HepG2 (cell line): ENCODE measurements around the gene ITGA2. TPM values are rescaled to one million over a fixed set of nuclear protein-coding genes. Genes with fewer than 3 reads are reported as not detected.

Experiments used
- GATA4 ChIP-seq: sonication (generic); IDR thresholded peaks from 2 replicates; pipeline ENCODE4 v1.6.1; 2016; ENCODE audit warnings: antibody characterized with exemption, low read depth, borderline replicate concordance
- HMG20A ChIP-seq: IDR thresholded peaks from 2 replicates; pipeline ENCODE4 v1.6.1; 2016; ENCODE audit warnings: borderline replicate concordance
- HNRNPLL ChIP-seq: fragments of 200-400 bp; formaldehyde crosslinking; IDR thresholded peaks from 2 replicates; pipeline ENCODE4 v1.6.1; 2017; ENCODE audit warnings: mild to moderate bottlenecking, low read depth, low read length; ENCODE audit not compliant: poor library complexity, severe bottlenecking
- KDM2A ChIP-seq: sonication (generic); formaldehyde crosslinking; IDR thresholded peaks from 2 replicates; pipeline ENCODE4 v1.4.0; 2020; ENCODE audit warnings: low read depth, missing genetic modification reagents, borderline replicate concordance
- NCOR1 ChIP-seq: fragments of 200-600 bp; sonication (generic); IDR thresholded peaks from 2 replicates; pipeline ENCODE4 v1.7.0; 2017; ENCODE audit warnings: antibody characterized with exemption, low read length, borderline replicate concordance
- RCOR2 ChIP-seq: IDR thresholded peaks from 2 replicates; pipeline ENCODE4 v1.6.1; 2016; ENCODE audit warnings: missing biosample characterization, missing genetic modification reagents
- SNAPC2 ChIP-seq: sonication (generic); formaldehyde crosslinking; IDR thresholded peaks from 2 replicates; pipeline ENCODE4 v1.8.1; 2022; ENCODE audit warnings: mild to moderate bottlenecking, missing genetic modification reagents
- ZFP36L1 ChIP-seq: sonication (generic); formaldehyde crosslinking; IDR thresholded peaks from 2 replicates; pipeline ENCODE4 v1.8.0; 2022; ENCODE audit warnings: mild to moderate bottlenecking, missing genetic modification reagents, moderate library complexity
- ZNF264 ChIP-seq: sonication (generic); formaldehyde crosslinking; IDR thresholded peaks from 2 replicates; pipeline ENCODE4 v1.4.0; 2020; ENCODE audit warnings: missing genetic modification reagents
- ZNF563 ChIP-seq: sonication (generic); formaldehyde crosslinking; IDR thresholded peaks from 2 replicates; pipeline ENCODE4 v1.8.0; 2022; ENCODE audit warnings: mild to moderate bottlenecking, moderate library complexity, missing genetic modification reagents
- ZNF746 ChIP-seq: sonication (generic); formaldehyde crosslinking; IDR thresholded peaks from 2 replicates; pipeline ENCODE4 v1.8.0; 2022; ENCODE audit warnings: mild to moderate bottlenecking, missing genetic modification reagents
- ZNF792 ChIP-seq: IDR thresholded peaks from 2 replicates; pipeline ENCODE4 v1.6.1; 2016
- polyA plus RNA-seq, 8 experiments: library from polyadenylated mRNA; depleted of rRNA in 3 of 8; stranded (reverse) in 7 of 8; unstranded in 1 of 8; fragments of >200 nt; fragmentation: Illumina TruSeq in 4 of 8; extraction: Trizol in 4 of 8; gene quantifications; 2 replicates each; pipeline versions ENCODE4 v1.2.1 to v1.2.3, GENCODE V29; 2011 to 2016; ENCODE audit warnings: low read depth in 4 of 8, missing spikeins in 1 of 8, mixed read lengths in 1 of 8; ENCODE audit not compliant: insufficient read depth in 1 of 8
- total RNA-seq, 5 experiments: library from RNA; depleted of rRNA; stranded (reverse); fragments of >200 nt; fragmentation: Illumina TruSeq; extraction: Trizol; gene quantifications; 2 replicates each; pipeline ENCODE4 v1.2.3, GENCODE V29; 2016; ENCODE audit warnings: low read depth in 1 of 5
- TF ChIP-seq, protein P1 (sequence below): sonication (generic); formaldehyde crosslinking; IDR thresholded peaks from 2 replicates; pipeline ENCODE4 v1.5.0; 2020; ENCODE audit warnings: mild to moderate bottlenecking, missing genetic modification reagents
- TF ChIP-seq, protein P2 (sequence below): sonication (generic); formaldehyde crosslinking; IDR thresholded peaks from 2 replicates; pipeline ENCODE4 v1.4.0; 2020; ENCODE audit warnings: missing genetic modification reagents
- TF ChIP-seq, protein P3 (sequence below): sonication (generic); formaldehyde crosslinking; IDR thresholded peaks from 2 replicates; pipeline ENCODE4 v1.9.0; 2021; ENCODE audit warnings: missing genetic modification reagents, borderline replicate concordance
- TF ChIP-seq, protein P4 (sequence below): sonication (generic); formaldehyde crosslinking; IDR thresholded peaks from 2 replicates; pipeline ENCODE4 v1.8.1; 2023; ENCODE audit warnings: mild to moderate bottlenecking, missing genetic modification reagents
- TF ChIP-seq, protein P5 (sequence below): sonication (generic); formaldehyde crosslinking; IDR thresholded peaks from 2 replicates; pipeline ENCODE4 v1.4.0; 2020; ENCODE audit warnings: missing genetic modification reagents
- TF ChIP-seq, protein P6 (sequence below): sonication (generic); formaldehyde crosslinking; IDR thresholded peaks from 2 replicates; pipeline ENCODE4 v1.5.0; 2020; ENCODE audit warnings: mild to moderate bottlenecking, missing genetic modification reagents, moderate library complexity
- TF ChIP-seq, protein P7 (sequence below): IDR thresholded peaks from 2 replicates; pipeline ENCODE4 v1.6.1; 2018; ENCODE audit warnings: missing genetic modification reagents, mild to moderate bottlenecking, missing compliant biosample characterization

The ITGA2 gene
- total and polyA plus RNA-seq, 2 of the 13 experiments (the other 11 are each of a cell fraction or from before 2014, with no cell fraction given): 15.8 to 58.3 TPM

DNA sequence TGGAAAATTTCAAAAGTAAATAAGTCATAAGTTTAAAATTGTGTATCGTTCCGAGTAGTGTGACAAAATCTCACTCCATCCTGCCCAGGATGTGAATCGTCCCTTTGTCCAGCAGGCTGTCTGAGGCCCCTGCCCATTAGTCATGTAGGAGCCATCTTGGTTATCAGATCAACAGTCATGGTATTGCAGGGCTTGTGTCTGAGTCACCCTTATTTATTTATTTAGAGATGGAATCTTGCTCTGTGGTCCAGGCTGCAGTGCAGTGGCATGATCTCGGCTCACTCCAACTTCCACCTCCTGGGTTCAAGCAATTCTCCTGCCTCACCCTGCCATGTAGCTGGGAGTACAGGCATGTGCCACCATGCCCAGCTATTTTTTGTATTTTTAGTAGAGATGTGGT is 30.2 kb downstream of the ITGA2 start (continued):
- TF ChIP-seq, protein P1, sequence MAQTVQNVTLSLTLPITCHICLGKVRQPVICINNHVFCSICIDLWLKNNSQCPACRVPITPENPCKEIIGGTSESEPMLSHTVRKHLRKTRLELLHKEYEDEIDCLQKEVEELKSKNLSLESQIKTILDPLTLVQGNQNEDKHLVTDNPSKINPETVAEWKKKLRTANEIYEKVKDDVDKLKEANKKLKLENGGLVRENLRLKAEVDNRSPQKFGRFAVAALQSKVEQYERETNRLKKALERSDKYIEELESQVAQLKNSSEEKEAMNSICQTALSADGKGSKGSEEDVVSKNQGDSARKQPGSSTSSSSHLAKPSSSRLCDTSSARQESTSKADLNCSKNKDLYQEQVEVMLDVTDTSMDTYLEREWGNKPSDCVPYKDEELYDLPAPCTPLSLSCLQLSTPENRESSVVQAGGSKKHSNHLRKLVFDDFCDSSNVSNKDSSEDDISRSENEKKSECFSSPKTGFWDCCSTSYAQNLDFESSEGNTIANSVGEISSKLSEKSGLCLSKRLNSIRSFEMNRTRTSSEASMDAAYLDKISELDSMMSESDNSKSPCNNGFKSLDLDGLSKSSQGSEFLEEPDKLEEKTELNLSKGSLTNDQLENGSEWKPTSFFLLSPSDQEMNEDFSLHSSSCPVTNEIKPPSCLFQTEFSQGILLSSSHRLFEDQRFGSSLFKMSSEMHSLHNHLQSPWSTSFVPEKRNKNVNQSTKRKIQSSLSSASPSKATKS (CRISPR knock-in tag): no peak
- peak; percentile 73; the same call in 1 of the 2 replicates for TF ChIP-seq RCOR2
- TF ChIP-seq, protein P2, sequence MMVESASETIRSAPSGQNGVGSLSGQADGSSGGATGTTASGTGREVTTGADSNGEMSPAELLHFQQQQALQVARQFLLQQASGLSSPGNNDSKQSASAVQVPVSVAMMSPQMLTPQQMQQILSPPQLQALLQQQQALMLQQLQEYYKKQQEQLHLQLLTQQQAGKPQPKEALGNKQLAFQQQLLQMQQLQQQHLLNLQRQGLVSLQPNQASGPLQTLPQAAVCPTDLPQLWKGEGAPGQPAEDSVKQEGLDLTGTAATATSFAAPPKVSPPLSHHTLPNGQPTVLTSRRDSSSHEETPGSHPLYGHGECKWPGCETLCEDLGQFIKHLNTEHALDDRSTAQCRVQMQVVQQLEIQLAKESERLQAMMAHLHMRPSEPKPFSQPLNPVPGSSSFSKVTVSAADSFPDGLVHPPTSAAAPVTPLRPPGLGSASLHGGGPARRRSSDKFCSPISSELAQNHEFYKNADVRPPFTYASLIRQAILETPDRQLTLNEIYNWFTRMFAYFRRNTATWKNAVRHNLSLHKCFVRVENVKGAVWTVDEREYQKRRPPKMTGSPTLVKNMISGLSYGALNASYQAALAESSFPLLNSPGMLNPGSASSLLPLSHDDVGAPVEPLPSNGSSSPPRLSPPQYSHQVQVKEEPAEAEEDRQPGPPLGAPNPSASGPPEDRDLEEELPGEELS (CRISPR knock-in tag): peak; percentile 32; the same call in 1 of the 2 replicates
- 0 out of 2 replicates have a peak, but pooled peaks have one; percentile 20 for TF ChIP-seq KDM2A (CRISPR knock-in tag)
- TF ChIP-seq HNRNPLL: no peak
- TF ChIP-seq ZNF264 (CRISPR knock-in tag): no peak
- TF ChIP-seq ZFP36L1: no peak
- no peak for TF ChIP-seq SNAPC2
- TF ChIP-seq, protein P3, sequence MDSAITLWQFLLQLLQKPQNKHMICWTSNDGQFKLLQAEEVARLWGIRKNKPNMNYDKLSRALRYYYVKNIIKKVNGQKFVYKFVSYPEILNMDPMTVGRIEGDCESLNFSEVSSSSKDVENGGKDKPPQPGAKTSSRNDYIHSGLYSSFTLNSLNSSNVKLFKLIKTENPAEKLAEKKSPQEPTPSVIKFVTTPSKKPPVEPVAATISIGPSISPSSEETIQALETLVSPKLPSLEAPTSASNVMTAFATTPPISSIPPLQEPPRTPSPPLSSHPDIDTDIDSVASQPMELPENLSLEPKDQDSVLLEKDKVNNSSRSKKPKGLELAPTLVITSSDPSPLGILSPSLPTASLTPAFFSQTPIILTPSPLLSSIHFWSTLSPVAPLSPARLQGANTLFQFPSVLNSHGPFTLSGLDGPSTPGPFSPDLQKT (CRISPR knock-in tag): no peak
- TF ChIP-seq GATA4: no peak
- TF ChIP-seq, protein P4, sequence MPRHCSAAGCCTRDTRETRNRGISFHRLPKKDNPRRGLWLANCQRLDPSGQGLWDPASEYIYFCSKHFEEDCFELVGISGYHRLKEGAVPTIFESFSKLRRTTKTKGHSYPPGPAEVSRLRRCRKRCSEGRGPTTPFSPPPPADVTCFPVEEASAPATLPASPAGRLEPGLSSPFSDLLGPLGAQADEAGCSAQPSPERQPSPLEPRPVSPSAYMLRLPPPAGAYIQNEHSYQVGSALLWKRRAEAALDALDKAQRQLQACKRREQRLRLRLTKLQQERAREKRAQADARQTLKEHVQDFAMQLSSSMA (CRISPR knock-in tag): no peak
- TF ChIP-seq ZNF563 (CRISPR knock-in tag): no peak
- TF ChIP-seq, protein P5, sequence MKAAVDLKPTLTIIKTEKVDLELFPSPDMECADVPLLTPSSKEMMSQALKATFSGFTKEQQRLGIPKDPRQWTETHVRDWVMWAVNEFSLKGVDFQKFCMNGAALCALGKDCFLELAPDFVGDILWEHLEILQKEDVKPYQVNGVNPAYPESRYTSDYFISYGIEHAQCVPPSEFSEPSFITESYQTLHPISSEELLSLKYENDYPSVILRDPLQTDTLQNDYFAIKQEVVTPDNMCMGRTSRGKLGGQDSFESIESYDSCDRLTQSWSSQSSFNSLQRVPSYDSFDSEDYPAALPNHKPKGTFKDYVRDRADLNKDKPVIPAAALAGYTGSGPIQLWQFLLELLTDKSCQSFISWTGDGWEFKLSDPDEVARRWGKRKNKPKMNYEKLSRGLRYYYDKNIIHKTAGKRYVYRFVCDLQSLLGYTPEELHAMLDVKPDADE (CRISPR knock-in tag): no peak
- no peak for TF ChIP-seq ZNF746 (CRISPR knock-in tag)
- TF ChIP-seq ZNF792 (CRISPR knock-in tag): peak; percentile 64; the same call in 1 of the 2 replicates
- TF ChIP-seq HMG20A (CRISPR knock-in tag): peak; percentile 48; the same call in 1 of the 2 replicates
- TF ChIP-seq, protein P6, sequence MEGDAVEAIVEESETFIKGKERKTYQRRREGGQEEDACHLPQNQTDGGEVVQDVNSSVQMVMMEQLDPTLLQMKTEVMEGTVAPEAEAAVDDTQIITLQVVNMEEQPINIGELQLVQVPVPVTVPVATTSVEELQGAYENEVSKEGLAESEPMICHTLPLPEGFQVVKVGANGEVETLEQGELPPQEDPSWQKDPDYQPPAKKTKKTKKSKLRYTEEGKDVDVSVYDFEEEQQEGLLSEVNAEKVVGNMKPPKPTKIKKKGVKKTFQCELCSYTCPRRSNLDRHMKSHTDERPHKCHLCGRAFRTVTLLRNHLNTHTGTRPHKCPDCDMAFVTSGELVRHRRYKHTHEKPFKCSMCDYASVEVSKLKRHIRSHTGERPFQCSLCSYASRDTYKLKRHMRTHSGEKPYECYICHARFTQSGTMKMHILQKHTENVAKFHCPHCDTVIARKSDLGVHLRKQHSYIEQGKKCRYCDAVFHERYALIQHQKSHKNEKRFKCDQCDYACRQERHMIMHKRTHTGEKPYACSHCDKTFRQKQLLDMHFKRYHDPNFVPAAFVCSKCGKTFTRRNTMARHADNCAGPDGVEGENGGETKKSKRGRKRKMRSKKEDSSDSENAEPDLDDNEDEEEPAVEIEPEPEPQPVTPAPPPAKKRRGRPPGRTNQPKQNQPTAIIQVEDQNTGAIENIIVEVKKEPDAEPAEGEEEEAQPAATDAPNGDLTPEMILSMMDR (CRISPR knock-in tag): no peak
- no peak for TF ChIP-seq NCOR1
- TF ChIP-seq, protein P7, sequence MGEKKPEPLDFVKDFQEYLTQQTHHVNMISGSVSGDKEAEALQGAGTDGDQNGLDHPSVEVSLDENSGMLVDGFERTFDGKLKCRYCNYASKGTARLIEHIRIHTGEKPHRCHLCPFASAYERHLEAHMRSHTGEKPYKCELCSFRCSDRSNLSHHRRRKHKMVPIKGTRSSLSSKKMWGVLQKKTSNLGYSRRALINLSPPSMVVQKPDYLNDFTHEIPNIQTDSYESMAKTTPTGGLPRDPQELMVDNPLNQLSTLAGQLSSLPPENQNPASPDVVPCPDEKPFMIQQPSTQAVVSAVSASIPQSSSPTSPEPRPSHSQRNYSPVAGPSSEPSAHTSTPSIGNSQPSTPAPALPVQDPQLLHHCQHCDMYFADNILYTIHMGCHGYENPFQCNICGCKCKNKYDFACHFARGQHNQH (CRISPR knock-in tag): 0 out of 2 replicates have a peak, but pooled peaks have one; percentile 51
